GM18870 (cell line): ENCODE results near the gene ISY1.
"Not testable (repeated sequence)": the region's sequence is repeated elsewhere in the genome, so short reads cannot be mapped to it uniquely, and the experiment has no call there.

Experiments used
- ATAC-seq: cut with Tn5 transposase; IDR thresholded peaks from one replicate; pipeline ENCODE4 v1.9.1; 2021; ENCODE audit warnings: moderate library complexity; ENCODE audit not compliant: unreplicated experiment

The ISY1 gene

DNA sequence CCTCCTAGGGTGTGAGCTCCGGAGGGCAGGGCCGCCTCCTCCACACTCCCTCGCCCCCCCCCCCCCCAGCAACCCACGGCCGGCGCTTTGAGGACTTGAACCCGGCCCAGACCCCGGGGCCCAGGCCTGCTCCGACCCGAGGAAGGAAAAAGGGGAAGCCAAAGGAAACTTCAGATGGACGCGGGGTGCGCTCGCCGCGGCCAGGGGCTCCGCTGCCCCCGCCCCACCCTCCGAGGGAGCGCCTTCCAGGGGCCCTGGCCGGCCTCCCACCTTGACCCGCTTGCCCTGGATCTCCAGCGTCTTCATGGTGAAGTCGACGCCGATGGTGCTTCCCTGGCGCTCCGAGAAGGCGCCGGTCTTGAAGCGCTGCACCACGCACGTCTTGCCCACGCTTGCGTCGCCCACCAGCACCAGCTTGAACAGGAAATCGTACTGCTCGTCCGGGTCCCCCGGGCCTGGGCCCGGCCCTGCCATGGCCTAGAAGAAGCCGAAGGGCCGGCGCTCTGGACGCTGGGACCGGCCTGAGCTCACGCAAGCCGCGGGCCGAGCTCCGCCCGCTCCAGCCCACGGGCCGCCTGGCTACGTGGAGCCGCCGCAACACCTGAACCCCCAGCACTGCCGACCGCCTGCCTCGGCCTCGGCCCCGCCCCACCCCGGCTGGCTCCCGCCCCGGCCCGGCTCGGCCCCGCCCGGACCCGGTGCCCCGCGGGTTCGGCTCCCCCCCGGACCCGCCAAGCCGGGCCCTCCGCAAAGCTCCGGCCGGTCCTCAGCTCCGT is 39.7 kb downstream of the ISY1 start:
- no peak for ATAC-seq

DNA sequence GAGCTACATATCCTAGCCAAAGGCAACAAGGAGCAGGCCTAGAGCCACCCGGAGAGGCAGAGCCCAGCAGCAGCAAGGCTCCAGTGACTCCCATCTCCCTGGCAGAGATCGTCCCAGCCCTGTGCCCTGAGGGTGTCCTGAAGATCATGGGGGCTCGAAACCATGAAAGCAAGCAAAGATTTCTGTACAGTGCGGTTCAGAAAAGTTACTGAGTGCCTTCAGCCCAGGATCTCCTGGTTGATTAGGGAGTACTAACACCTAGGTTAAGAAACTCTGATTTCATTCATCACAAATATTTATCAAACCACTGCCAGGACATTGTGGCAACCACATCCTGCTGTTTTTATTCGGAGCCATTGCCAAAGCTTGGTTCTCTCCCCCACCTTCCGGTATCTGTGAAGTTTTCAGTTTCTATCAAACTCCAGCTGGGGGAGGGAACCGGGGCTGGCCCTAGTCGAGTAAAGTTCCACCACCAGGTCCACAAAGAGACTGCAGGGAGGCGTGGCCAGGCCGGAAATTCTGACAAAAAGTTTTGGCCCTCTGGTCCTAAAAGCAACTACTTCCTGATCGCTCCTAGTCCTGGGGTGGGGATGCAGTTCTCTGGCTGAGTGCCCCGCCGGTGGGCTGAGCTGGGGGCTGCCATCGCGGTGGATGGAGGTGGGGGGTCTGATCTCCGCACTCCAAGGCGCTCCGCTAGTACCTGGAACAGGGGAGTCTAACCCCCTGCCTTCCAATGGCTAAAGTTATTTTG is 40.4 kb downstream of the ISY1 start:
- ATAC-seq: peak; percentile 70

DNA sequence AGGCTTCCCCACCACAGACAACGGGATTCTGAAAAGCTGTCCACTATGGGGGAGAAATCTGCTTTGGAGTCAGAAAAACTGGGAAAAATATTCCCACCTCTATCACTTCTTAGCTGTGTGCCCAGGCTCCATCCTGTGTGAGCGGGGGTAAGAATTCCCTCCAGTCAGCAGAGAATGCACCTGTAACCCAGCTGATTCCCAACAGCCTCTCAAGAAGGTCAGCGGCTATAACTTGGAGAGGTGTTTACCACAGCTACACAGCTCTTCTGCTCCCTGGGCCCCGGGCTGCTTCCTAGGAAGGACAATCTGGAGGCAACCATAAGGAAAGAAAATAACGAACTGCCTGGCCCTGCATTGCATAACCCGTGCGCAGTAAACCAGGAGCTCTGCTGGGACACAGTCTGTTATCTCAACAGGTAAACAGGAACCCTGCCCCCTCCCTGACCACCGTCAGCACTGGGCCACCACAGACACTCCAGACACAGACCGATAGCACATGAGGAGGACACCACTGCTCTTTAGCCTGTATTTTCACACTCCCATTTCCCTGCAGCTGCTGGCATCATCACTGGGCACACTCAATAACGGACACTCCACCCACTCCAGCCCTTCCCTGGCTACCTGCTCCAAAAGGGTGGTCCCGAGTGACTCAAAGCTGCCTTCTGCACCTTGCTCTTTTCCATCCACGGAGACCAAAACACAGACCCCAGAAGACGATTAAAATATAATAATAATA is 41.3 kb downstream of the ISY1 start:
- ATAC-seq: no peak

DNA sequence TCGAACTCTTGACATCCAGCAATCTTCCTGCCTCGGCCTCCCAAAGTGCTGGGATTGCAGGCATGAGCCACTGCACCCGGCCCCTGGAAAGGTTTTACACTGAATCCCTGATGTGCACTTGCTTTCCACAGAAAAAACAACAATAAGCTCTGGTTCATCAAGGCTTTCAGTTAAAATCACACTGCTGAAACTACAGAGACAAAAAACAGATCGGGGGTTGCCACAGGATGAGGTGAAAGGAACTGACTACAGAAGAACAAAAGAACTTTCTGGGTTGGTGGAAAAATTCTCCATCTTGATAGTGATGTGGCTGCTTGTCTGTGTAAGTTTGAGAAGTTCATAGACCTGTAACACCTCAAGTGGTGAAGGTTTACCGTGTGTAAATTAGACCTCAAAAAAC is 42.1 kb downstream of the ISY1 start:
- ATAC-seq: no peak

DNA sequence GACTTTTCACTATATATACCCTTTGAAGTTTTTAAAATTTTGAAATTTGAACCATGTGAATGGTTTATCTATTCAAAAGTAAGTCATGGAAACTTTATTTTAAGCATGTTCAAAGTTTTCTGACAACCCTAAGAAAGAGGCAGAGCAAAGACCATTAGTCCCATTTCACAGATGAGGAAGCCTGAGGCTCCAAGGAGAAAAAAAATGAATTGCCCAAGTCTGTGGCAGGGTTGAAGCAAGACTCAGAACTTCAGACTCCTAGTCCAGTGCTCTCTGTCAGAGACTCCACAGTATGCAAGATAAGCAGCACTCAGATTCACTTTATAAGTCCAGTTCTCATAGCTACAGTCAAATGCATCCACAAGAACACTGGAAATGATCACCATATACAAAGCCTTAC is 43.7 kb downstream of the ISY1 start:
- no peak for ATAC-seq

DNA sequence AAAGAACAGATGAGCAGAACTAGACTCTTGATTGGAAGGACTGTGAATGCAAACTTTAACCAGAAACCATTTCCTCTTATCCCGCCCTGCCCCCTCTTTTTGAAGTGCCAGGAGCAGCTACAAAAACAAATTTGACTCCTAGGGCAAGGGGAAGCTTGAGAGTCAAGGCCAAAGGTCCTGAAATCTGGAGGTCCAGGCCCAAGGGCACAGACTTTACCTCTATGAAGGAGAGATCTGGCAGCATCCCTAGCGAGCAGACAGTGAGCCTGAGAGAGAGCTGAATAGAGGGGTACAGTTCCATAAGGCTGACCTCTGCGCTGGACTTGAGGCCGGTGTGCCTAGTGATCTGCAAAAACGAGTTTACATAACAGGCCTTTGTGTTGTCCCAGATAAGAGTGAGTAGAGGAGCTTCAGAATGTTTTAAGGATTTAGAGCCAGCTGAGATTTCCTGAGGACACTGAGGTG is 44.3 kb downstream of the ISY1 start:
- ATAC-seq: no peak

DNA sequence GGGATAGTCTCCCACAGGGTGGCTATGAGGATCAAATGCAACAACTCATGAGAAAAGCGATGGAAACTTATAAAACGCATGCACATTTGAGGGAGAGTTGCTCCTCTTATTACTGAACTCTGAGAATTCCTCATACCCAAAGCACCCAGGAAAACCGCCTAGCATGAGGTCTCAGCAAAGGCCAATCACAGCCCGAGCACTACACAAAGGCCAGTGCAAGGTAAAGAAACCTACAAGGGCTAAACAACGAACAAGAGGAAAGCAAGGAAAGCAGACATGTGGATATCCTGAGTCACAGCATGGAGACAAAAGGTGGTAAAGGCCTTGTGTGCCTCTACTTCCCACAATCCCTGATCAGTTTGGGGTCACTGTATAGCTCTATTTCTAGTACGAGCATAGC is 46.4 kb downstream of the ISY1 start:
- ATAC-seq: no peak

DNA sequence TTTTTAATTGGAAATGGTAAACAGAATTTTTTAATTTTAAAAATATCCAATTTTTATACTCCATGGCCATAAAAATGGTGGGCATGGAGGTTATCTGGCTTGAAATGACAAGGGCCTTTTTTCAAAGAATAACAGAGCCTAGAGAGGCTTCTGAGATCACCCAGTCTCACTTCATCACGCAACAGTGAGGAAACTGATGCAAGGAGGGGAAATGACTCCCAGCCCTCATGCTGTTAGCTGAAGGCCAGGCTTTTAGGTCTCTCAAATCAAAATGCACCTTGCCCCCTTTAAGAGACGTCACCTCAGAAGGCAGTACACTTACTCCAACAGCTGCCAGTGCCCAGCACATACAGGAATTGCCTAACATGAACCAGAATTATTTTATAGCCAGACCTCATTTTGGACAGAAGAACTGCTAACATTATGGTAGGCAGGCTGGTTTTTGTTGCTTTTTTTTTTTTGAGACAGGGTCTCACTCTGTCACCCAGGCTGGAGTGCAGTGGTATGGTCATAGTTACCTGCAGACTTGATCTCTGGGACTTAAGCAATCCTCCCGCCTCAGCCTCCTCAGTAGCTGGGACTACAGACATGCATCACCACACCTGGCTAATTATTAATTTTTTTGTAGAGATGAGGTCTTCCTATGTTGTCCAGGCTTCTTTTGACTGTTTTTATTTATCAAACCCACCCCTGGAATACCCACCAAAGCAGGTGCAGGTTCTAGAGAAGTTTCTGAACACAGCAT is 48.4 kb downstream of the ISY1 start:
- no peak for ATAC-seq

DNA sequence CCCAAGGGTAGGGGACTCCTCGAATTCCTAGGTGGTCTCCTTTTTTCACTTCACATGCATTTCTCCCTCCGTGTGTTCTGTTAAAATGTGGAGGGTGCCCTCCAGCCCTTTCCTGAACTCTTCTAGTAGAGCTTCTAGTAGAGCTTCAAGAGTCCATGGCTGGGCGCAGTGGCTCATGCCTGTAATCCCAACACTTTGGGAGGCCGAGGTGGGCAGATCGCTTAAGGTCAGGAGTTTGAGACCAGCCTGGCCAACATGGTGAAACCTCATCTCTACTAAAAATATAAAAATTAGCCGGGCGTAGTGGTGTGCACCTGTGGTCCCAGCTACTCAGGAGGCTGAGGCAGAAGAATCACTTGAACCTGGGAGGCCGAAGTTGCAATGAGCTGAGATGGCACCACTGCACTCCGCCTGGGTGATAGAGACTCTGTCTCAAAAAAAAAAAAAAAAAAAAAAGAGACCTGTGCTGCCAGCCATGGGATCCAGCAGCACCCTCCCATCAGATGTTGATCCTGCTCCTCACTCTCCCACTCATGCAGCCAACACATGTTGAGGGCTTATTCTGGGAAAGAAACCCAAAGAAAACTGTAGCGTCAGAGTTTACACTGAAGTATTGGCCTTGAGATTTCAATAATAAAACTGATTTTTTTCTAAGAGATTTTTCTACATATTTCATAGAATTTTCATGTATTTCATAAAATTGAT is 49.6 kb downstream of the ISY1 start:
- ATAC-seq: not testable (repeated sequence)

DNA sequence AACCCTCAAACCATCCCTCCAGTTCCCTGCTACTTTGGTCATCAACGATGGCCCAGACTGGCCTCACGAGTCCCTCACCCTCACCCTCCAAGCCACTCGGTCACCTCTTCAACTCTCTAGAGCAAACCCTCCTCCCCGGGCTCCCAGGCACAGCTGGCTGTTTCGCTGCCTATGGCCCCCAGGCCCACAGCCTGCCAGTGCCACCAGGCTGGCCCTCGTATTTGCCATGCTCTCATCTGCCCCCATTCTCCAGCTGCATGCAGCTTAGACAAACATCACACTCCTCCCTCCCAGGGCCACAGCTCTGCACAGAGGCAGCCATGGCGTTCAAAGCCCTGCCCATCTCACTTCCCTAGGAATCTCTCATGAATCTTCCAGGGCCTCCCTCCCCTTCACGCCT is 53.1 kb downstream of the ISY1 start:
- ATAC-seq: no peak

DNA sequence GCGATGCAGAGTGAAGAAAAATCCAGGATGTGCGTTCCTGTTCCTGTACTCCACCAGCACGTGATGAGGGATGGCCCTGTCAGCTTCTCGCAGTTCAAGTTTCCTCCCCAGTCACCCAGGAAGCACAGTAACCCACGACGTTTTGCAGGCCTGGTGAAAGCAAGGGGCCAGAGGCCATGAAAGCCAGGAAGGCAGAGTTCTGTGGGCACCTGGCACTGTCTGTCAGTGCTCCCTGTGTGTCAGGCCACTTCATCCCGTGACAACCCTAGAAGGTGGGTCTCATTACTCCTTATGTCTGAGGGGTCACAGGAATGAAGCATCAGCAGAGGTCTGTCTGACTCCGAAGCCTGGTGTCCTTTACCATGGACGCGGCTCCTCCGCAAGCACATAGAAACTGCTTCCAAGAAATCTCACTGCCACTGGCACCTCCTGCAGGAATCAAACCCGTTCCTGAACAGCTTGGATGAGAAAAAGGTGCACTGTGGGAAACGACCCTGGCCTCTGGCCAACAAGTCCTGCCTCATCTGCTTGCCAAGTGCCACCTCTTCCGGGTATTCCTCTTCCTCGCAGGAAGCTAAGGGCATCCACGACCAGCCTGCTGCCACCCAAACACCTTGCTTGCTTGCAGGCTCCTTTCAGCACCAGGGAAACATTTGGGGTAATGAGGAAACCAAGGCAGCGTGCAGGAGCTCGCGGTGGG is 53.8 kb downstream of the ISY1 start:
- ATAC-seq: no peak

DNA sequence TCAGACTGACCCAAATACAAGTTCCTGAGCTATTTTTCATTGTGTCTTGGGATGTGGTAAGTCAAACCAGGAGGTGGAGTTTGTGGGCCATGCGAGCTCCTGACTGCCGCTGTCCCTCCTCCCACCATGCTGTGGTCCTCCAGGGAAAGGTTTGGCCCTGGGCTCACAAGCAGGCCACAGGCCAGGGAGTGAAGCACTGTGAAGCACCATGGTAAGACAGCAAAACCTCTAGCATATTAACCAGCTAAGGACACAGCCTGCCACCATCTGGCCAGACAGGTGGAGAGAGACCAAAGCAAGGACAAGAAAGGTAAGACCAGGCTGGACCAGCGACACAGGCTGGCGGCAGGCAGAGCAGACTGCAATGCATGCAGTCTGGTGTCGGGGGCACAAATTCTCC is 54.5 kb downstream of the ISY1 start:
- ATAC-seq: no peak

DNA sequence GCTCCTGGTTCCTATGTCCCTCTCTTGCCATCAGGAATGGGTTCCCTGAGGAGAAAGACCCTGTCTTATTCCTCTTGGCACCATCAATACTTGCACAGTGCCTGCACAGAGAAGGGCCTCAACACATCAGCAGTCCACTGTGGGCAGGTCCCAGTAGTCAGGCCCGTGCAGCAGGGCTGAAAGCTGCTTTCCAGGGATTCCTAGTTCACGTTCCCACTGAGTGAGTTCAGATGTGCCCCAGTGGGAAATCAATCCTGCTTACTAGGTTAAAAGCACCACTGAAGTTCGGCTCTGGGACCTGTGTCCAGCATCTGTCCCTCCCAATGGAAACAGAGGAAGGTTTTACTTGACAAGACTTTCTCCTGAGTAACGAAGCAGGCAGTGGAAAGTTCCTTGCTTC is 55.0 kb downstream of the ISY1 start:
- no peak for ATAC-seq

DNA sequence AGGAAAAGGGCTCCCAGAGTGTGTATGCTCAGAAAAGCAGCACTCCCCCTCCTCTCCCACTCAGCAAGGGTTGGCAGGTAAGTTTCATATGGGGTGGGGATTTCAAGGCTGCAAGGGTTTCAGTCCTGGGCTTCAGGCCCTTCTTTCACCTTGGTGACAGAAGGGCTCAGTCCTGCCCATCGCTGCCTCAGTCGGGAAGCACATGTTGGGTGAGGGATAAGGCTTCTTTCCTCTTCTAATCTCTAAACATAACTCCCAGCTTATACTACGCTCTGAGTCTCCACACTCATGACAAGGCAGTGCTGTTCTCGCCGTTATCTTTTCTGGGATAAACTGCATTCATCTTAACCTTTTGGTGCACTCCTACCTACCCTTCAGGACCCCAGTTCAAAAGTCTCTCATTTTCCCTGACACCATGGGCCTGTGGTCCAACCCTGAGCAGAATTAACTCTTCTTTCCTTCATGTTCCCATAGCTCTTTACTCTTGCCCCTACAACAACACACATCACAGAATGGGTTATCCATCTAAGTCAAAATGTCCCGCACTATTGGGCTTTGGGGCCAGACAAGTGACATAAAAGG is 56.3 kb downstream of the ISY1 start:
- no peak for ATAC-seq

DNA sequence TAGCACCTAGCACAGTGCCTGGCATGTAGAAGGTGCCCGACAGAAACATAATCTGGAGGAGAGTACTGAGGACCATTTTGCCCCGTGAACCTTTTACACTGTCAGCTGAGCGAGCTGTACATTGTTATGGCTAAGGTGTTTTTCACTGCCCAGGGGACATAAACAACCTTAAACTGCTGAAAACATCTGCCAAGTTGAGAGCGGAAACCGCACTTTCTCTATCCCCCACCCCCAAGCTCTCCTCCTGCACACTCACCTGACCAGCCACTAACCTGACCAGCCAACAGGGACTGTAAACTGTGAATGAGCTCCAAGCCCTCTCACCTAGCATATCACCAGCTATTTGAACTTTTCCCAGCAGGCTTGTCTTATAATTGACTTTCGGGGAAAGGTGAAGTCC is 56.8 kb downstream of the ISY1 start:
- no peak for ATAC-seq

DNA sequence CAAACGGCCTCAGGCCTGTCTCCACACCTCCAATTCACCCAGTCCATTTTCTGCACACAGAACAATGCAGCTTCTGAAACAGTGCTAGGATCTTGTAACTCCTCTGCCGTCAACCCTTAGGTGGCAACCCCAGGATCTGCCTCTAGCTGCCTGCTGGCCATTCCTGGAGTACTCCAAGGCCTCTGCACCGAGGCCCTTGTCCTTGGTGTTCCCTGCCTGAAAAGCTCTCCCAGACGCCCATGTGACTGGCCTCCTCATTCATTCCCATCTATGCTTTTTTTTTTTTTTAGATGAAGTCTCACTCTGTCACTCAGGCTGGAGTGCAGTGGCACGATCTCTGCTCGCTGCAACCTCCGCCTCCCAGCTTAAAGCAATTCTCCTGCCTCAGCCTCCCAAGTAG is 57.6 kb downstream of the ISY1 start:
- ATAC-seq: no peak

DNA sequence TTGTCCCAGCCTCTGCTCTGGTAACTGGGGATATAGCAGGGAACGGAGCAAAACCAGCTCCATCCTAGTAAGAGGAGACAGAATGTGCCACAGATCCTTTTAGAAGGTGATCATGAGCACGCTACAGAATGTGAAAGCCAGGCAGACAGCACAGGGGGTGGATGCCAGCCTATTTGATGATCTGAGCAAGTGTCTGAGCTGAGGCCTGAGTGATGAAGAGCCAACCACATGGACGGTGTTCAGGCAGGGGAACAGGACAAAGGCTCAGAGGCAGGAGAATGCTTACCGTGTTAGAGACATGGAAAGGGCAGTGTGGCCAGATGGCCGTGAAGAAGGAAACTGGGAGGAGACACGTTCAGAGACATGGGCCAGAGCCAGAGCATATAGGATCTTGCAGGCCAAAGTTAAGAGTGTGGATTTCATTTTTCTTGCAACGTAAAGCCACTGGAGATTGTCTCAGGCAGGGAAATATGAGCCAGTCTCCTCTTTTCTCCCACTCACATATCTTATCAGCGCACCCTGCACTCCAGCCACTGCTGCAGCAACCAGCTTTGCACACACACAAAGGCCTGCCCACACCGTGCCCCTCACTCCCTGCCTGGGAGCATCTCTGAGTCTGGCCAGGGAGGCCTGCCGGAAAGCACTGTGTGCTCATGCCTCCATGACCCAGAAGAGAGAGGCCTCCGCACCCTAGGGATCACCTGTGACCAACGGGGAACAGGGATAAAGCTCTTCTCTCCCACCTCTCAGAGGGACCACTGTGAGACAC is 59.3 kb downstream of the ISY1 start:
- ATAC-seq: no peak

DNA sequence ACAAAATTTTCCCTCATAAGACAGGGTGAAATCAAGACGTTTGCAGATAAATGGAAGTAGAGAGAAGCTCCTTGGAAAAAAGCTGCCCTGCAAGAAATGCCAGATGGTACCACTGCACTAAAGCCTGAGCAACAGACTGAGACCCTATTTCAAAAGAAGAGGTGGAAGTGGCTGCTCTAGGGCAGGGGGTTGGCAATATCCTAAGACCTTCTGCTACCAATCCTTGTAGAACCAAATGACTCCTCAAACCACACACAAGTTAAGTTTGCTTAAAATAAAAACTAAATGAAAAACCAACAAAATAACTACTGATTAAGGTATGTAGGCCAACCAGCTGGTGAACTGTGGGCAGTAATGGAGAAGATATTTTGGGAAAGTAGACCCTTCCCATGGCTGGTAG is 60.6 kb downstream of the ISY1 start:
- no peak for ATAC-seq

DNA sequence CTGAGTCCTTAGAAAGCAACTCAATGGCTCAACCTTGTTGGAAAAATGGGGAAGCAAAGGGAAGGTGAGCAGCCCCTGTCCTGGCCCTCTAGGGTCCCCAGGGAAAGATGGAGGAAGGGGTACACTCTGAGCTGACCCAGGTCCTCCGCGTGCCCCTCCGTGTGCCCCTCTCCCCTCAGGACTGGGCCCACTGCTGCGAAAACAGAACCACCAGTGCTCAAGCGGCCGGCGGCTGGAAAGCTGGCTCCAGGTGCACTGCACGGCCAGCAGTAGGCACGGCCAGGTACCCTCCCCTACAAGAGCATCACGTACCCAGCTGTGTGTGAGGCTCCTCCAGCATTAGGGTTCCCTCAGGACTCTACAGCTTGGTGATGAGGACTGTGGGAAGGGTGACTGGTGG is 65.6 kb downstream of the ISY1 start:
- ATAC-seq: no peak
